Measurements from ENCODE around the gene PIH1D2.
A peak's percentile ranks its signal among the peaks of the same experiment; 100 is the strongest.
"Not testable (repeated sequence)": the region's sequence is repeated elsewhere in the genome, so short reads cannot be mapped to it uniquely, and the experiment has no call there.

PIH1D2 gene

GRCh38 chr11:112073941-112074811 is at the start of gene PIH1D2, which contains the start of gene NKAPD1:
TSS of gene PIH1D2 (minus strand) at chr11:112074017. CDS start at chr11:112073174, 843 bp downstream.
TSS of gene NKAPD1 (plus strand) at chr11:112074299. CDS start at chr11:112075575, 1,276 bp downstream.
- DNase-seq = peak; percentile 51

GRCh38 chr11:112123129-112123528 is 49.3 kb upstream of the PIH1D2 start:
- no peak for DNase-seq

GRCh38 chr11:112121981-112122615 is 48.3 kb upstream of the PIH1D2 start:
- DNase-seq = no peak

DNA sequence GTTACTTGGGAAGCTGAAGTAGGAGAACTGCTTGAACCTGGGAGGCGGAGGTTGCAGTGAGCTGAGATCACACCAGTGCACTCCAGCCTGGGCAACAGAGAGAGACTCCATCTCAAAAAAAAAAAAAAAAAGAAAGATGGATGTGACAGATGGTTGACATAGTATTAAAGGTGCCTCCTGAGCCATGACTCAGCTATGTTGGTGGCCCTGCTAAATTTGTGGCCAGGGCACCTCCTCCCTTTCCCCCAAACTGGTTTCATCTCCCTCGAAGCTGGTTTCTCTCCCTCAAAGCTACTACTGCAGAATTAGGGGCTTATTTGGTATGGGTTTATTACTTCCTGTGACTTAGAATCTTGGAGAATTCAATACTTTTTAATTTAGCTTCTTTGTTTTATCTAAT is 44.4 kb upstream of the PIH1D2 start:
- DNase-seq = no peak

DNA sequence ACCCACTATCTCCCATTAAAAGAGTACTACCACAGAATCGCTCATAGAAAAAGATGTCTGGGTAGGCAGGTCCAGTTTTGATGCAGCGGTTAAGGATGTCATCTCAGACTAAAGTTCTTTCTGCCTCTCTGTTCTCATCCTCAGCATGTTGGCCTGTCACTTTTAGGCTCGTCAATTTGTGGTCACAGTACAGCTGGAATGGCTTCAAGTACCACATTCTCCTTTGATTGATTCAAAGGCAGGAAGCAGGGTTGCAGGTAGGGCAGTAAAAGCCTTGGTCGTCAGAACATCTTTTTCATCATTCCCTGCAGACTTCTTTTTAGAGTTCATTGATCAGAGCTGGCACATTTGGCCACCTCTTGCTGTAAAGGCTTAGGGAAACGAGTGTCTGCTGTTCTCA is 41.6 kb upstream of the PIH1D2 start:
- no peak for DNase-seq

- DNase-seq = no peak
These were observed 40.6 kb upstream of the PIH1D2 start for GRCh38 chr11:112114460-112114859.

- peak; percentile 45 for DNase-seq
These were observed 40.0 kb upstream of the PIH1D2 start for GRCh38 chr11:112113539-112114457.

DNA sequence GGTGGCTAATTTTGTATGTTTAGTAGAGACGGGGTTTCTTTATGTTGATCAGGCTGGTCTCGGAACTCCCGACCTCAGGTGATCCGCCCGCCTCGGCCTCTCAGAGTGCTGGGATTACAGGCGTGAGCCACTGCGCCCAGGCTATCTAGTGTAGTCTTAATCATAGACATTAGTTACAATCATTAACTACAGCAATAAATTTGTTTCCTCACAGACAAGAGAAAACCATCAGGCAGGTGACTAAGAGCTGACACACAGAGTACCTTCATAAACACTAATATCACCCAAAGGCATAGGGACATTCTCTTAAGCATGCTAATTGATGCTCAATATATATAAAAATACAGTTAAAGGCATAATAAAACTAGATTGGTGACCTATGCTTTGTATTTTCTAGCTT is 32.3 kb upstream of the PIH1D2 start:
- no peak for DNase-seq

DNA sequence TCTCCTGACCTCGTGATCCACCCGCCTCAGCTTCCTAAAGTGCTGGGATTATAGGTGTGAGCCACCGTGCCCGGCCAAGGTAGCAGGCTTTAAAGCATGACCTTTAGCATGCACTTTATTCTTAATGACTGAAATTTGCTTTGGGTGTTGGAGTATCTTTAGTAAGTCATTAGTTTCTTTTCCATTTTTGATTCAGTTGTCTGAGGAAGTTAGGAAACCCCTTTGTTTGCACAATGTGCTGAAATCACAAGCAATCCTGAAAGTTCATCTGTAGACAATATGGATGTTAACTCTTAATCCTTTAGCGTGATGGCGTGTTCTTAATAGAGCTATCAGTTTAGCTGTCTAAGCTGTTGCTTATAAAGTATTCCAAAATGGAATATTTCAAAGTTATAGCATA is 29.6 kb upstream of the PIH1D2 start:
- DNase-seq = no peak

GRCh38 chr11:112100462-112100861 is 26.6 kb upstream of the PIH1D2 start:
- DNase-seq = no peak

DNA sequence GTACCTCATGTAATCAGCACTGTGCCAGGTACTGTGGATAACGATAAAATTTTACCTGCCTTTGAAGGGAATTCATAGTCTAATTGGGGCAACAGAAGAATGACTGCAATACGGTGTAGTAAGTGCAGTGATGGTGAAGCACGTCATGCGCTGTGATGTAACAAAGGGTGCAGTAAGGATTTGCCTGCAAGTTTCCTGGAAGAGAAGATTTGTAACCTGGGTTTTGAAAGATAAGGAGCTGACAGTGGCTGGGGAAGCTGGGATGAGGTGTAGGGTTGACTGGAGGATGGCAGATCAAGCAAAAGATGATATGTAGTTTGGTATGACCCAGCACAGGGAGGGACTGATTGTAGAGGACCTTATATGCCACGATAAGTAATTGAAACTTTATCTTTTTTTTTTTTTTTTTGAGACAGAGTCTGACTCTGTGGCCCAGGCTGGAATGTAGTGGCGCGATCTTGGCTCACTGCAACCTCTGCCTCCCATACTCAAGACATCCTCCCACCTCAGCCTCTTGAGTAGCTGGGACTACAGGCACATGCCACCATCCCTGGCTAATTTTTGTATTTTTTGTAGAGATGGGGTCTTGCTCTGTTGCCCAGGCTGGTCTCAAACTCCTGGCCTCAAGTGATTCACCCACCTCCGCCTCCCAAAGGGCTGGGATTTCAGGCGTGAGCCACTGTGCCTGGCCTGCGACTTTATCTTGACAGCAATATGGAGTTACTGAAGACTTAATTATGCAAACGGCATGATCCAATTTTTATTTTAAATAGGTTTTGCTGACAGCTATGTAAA is 24.1 kb upstream of the PIH1D2 start:
- DNase-seq = no peak

- no peak for DNase-seq
These were observed 22.4 kb upstream of the PIH1D2 start for GRCh38 chr11:112096194-112096593.

DNA sequence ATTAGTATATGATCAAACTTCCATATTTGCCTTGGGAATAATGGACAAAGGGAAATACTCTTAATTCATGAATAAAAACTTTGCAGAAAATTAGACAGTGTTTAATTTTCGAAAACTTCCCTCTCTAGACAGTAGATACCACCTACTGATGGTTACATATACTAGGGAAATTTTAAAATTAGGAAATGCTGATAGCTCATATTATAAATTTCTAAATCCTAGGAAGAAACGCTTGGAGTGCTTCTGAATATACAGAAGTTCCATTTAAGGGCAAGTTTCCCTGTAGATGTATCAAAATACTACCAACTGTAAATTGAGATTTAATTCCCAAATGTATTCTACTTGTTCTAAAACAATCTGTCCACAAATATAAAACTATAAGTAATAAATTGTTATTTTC is 21.5 kb upstream of the PIH1D2 start:
- not testable (repeated sequence) for DNase-seq

DNA sequence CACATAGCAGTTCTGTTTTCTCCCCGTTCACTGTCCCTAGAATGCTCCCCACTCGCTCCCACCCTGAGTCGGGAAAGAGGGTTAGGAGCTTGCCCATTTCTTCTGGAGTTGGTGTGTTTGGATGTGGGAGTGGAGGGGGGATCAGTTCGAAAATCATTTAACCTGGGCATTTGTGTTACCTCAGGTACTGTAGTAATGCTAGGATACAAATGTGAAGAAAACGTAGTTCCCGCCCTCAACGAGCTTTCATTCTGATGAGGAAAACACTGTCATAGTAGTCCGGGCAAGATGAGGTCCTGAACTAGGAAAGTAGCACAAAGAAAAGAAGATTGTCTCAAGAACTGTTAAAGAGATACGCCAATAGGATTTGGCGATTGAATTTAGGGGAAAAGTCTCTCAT is 13.4 kb upstream of the PIH1D2 start:
- no peak for DNase-seq

GRCh38 chr11:112086422-112087191 is 12.8 kb upstream of the PIH1D2 start, which contains the start of the genes SDHD and TIMM8B:
TSS of gene SDHD (plus strand) at chr11:112086873. CDS start at chr11:112086908, 35 bp downstream.
TSS of gene TIMM8B (minus strand) at chr11:112086756. CDS start at chr11:112086723, 33 bp downstream.
- peak; percentile 83 for DNase-seq

DNA sequence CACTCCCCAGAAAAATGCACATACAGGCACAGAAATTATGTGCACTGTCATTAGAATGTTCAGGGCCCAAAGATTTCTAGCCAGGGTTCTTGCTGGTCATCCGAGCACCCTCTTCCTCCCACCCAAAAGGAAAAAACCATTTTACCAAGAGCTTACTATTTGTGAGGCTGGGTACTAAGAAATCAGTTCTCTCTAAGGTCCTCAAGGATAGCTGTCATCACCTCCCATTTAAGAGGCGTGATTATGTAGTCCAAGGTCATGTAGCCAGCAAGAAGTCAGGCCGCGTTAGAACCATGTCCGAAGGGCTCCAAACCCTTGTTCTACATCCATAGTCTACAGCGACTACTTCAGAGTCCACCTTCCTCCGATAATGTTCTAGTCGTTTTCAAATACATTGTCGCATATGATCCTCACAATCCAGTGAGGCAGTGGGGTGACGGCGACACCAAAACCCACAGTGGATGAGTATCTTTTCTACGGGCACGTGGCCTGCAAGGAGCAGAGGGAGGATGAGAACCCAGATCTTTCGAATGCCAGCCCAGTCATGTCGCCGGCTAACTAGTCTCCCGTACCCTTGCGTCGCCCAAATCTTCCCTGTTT is 12.1 kb upstream of the PIH1D2 start:
- no peak for DNase-seq

DNA sequence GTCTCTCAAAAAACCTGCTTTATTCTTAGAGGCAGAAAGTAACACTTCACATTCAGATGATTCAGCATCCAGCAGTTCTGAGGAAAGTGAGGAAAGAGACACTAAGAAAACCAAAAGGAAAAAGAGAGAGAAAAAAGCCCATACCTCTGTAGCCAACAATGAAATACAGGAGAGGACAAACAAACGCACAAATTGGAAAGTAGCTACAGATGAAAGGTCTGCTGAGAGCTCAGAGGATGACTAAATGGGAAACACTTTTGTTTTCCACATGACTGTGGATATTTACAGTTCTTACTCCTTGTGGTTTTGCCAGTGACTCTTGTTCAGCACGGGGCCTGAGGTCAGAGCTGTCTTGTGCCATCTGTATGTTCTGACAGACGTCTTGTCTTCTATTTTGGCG is 8.9 kb upstream of the PIH1D2 start:
- no peak for DNase-seq

- DNase-seq = no peak
These were observed 10.9 kb downstream of the PIH1D2 start for GRCh38 chr11:112062923-112063322.

GRCh38 chr11:112058103-112058502 is 15.7 kb downstream of the PIH1D2 start:
- DNase-seq = no peak

GRCh38 chr11:112057170-112057569 is 16.6 kb downstream of the PIH1D2 start:
- no peak for DNase-seq

DNA sequence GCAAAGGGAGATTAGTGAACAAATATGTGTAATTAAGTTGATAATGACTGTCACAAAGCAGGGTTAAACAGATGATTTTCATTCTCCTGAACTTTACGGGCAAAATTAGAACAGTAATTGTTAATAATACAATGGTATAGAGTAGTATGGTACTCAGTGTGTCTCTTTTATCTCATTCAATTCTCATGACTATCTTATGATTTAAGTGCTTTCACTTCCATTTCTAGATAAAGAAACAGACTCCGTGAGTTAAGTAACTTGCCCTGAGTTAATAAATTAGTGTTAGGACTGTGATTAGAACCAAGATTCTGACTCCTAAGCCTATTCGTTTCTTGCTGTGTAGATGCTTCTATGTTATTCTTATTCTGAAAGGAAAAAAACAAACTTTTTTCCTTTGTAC is 22.0 kb downstream of the PIH1D2 start:
- no peak for DNase-seq

Measured in DMS 273 treated with DMSO at 0.1 percent for 48 hours (cell line).